ENCODE results near the gene TAF1L.
"Not testable (repeated sequence)": the region's sequence is repeated elsewhere in the genome, so short reads cannot be mapped to it uniquely, and the experiment has no call there.

The TAF1L gene, protein sequence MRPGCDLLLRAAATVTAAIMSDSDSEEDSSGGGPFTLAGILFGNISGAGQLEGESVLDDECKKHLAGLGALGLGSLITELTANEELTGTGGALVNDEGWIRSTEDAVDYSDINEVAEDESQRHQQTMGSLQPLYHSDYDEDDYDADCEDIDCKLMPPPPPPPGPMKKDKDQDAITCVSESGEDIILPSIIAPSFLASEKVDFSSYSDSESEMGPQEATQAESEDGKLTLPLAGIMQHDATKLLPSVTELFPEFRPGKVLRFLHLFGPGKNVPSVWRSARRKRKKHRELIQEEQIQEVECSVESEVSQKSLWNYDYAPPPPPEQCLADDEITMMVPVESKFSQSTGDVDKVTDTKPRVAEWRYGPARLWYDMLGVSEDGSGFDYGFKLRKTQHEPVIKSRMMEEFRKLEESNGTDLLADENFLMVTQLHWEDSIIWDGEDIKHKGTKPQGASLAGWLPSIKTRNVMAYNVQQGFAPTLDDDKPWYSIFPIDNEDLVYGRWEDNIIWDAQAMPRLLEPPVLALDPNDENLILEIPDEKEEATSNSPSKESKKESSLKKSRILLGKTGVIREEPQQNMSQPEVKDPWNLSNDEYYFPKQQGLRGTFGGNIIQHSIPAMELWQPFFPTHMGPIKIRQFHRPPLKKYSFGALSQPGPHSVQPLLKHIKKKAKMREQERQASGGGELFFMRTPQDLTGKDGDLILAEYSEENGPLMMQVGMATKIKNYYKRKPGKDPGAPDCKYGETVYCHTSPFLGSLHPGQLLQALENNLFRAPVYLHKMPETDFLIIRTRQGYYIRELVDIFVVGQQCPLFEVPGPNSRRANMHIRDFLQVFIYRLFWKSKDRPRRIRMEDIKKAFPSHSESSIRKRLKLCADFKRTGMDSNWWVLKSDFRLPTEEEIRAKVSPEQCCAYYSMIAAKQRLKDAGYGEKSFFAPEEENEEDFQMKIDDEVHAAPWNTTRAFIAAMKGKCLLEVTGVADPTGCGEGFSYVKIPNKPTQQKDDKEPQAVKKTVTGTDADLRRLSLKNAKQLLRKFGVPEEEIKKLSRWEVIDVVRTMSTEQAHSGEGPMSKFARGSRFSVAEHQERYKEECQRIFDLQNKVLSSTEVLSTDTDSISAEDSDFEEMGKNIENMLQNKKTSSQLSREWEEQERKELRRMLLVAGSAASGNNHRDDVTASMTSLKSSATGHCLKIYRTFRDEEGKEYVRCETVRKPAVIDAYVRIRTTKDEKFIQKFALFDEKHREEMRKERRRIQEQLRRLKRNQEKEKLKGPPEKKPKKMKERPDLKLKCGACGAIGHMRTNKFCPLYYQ (N-terminal part only)

GRCh38 chr9:32635362-32635761, at the start of gene TAF1L:
TAF1L (minus strand) TSS chr9:32635669; CDS start chr9:32635579, 90 bp downstream.
- DNase-seq, result no peak

DNA sequence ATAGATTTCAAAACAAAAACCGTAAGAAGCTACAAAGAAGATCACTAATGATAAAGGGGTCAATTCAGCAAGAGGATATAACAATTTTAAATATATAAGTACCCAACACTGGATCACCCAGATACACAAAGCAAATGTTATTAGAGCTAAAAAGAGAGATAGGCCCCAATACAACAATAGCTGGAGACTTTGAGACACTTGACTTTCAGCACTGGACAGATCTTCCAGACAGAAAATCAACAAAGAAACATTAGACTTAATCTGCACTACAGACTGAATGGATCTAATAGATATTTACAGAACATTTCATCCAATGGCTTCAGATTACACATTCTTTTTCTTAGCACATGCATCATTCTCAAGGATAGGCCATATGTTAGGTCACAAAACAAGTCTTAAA, 46.3 kb upstream of the TAF1L start:
- no peak for DNase-seq

DNA sequence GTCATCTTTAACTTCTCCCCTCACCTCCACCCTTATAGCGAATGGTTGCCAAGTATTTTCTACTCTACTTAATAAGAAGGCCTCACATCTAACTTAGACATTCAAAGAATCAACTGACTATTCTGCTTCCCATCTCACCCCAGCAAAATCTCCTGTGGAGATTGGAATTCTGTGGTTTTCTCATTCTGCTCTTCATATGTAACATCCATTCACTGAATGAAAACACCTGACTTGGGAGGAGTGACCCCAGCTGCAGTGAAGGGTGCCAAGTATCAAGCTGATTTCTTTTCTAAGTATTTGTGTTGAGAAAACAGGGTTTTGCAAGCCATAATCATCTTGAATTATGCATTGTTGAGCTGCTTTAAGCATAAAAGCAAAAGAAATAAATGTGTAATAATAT, 42.5 kb upstream of the TAF1L start:
- no peak for DNase-seq

- DNase-seq, result no peak
Measured at GRCh38 chr9:32672469-32672868, 37.0 kb upstream of the TAF1L start.

DNA sequence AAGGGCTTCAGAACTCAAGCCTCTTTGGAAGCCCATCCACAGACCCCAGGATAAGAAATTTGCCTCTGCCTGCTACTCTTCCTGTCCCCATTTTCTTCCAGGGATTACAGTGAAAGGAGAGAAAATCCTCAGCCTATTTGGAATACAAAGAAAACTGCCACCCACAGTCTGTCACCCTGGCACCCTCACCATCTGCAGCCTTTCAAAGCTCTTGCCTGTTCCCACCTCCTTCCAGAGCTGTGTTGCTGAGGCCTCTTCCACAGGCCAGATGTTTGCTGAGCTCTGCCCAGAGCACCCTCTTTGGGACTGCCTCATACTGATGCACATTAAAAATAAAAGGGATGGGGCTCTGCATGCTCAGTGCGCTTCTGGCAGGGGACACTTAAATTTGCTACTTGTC, 35.9 kb upstream of the TAF1L start:
- DNase-seq, result no peak

- DNase-seq, result peak; percentile 49
Measured at GRCh38 chr9:32665101-32665500, 29.6 kb upstream of the TAF1L start.

- no peak for DNase-seq
Measured at GRCh38 chr9:32663741-32664140, 28.3 kb upstream of the TAF1L start.

DNA sequence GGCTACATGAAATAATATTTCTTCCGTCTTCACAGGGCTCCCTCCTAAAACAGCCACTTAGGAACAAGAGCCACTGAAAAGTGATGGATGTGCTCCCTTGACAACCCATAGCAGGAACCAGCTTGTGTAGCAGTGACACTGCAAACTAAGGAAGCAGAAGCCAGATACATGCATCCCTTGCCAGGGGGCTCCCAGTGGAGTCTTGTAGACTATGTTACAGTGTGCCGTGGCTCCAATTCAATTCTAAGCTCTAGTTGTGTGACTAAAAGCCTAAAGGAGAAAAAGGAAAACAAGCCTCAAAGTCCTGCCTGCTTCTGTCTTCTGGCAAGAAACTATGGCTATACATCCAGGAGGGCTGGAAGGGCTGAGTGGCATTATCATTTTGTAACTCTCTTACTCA, 12.2 kb upstream of the TAF1L start:
- DNase-seq, result no peak

DNA sequence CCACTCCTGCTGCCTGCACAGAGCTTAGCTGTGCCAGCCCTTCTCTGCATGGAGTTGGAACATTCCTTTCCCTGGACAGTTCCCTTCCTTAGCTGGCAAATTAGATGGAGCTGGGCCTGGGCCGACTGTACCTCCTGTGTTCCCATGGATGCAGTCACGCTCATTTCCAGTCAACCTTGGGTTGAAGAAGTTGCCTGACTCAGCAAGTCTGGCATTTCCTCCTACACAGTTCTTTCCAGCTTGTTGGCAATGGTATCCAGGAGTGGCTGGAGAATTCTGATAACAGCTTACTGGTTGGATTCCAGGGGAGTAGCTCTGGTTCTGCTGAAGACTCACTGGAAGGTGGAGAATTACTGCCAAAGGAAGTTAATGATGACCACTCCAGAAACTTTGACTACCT, 9.2 kb upstream of the TAF1L start:
- DNase-seq, result peak; percentile 96

DNA sequence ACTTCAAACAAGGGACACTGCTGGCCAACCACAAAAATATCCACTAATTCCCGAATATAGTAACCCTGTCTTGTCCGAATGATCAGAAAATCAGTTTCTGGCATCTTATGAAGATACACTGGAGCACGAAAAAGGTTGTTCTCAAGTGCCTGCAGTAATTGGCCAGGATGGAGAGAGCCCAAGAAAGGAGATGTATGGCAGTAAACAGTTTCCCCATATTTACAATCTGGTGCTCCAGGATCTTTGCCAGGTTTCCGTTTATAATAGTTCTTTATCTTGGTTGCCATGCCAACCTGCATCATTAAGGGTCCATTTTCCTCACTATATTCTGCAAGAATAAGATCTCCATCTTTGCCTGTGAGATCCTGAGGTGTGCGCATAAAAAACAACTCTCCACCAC, 2.3 kb downstream of the TAF1L start:
- not testable (repeated sequence) for DNase-seq

DNA sequence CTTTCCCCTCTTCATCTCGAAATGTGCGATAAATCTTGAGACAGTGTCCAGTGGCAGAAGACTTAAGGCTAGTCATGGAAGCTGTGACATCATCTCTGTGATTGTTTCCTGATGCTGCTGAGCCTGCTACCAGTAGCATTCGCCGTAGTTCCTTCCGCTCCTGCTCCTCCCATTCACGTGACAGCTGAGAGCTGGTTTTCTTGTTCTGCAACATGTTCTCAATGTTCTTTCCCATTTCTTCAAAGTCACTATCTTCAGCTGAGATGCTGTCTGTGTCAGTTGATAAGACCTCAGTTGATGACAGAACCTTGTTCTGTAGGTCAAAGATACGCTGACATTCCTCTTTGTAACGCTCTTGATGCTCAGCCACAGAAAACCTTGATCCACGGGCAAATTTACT, 3.5 kb downstream of the TAF1L start:
- DNase-seq, result no peak

DNA sequence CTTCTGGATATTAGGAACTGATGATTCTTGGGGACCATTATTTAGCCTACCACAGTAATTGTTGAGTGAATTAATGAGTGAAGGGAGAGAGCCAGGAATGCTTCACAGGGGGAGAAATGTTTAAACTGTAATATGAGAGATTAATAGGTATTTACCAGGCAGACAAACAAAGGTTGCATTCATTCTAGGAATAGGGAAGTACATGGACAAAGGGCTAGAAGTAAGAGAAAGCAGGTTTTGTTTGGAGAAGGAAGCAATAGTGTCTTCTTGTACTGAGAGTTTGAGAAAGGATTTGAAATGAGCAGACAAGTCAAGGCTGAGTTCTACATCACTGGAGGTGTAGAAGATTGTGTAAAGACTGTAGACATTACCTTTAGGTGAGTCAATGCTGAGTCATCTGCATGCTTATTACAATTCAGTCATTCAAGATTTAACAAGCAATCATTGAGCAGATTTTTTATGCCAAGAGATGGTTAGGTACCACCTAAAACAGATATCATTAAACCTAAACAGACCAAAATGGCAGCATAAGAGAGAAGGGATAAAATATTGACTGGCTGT, 8.0 kb downstream of the TAF1L start:
- DNase-seq, result peak; percentile 29

DNA sequence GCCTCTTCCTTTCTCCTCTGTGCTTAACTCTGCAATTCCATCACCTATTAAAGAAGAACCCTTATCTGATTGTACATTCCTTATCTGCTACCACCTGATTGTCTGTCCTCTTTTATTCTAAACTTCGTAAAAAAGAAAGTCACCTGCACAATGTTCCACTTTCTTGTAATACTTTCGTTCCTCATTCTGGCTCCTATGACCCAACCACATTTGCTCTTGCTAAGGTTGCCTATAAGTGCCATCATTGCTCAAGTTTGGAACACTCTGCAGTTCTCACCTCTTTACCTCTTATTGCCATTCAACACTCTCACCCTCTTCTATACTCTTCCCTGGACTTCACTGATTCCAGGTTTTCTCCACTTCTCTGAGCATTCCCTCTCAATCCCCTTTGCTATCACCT, 10.1 kb downstream of the TAF1L start:
- DNase-seq, result no peak

DNA sequence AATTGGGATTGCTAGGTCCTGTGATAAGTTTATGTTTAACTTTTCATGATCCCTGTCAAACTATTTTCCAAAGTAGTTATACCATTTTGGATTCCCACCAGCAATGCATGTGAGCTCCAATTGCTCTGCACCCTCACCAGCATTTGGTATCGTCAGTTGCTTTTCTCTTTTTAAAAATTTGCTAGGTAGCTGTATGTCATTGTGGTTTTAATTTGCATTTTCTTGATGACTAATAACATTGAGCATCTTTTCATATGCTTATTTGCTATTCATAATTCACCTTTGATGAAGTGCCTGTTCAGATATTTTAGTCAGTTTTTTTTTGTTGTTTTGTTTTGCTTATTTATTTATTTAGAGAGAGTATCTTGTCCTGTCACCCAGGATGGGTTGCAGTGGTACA, 12.5 kb downstream of the TAF1L start:
- DNase-seq, result no peak

DNA sequence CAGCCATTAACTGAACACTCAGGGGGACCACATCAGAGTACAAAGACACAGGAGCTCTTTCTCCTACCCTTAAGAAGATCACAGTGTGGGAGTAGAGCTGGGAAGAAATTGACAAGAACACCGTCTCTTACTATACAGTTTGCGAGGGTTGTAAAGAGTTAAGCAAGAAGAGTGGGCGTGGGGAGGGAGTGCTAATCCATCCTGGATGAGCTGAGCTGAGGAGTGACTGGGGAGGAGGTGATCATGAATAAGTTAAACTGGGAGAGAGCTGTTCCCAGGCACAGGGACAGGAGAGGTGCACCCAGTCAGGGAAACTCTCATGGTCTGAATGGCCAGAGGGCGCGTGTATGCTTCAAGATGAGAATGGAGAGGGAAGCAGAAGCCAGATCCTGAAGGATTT, 17.2 kb downstream of the TAF1L start:
- no peak for DNase-seq

GRCh38 chr9:32606811-32607210, 28.7 kb downstream of the TAF1L start:
- no peak for DNase-seq

GRCh38 chr9:32603914-32604852, 31.3 kb downstream of the TAF1L start:
- DNase-seq, result peak; percentile 89

GRCh38 chr9:32599021-32599420, 36.4 kb downstream of the TAF1L start:
- not testable (repeated sequence) for DNase-seq

DNA sequence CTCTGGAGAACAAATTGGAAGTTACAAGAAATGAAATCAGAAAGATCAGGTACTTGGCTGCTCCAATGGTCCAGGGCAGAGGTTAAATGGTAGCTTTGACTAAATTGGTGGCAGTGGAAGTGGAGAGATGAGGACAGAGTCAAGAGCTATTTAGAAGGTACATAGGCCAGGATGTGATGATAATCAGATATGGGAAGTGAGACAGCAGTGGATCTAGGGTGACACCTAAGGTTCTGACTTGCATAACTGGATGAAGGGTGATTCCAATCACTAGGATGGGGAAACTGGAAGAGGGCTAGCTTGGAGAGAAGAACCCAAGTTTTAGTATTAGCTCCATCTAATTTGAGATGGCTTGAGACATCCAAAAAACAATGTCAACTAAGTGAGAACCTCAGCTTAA, 38.5 kb downstream of the TAF1L start:
- no peak for DNase-seq

- DNase-seq, result no peak
Measured at GRCh38 chr9:32596096-32596865, 39.2 kb downstream of the TAF1L start.

DNA sequence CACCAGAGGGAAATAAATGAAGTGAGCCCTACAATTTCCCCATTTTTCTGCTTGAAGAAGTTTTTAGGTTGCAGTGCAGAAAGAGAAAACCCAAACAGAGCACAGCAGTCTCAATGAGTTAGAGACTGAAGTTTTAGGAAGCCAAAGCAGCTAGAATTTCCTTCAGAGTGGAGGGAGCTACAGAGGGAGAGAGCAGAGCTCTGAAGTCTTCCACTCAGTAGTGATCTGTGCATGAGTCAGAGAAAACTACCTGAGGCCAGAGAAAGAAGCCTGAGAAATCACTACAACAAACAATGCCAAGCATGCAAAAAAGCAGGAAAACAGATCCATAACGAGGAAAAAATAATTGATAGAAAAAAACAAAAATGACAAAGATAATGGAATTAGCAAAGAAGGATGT, 44.6 kb downstream of the TAF1L start:
- peak; percentile 66 for DNase-seq
